Prostate gland (tissue), 2 donors: Measurements from ENCODE around the gene TERB1.

Experiments
- CTCF ChIP-seq, 4 experiments: fragments of 200-600 bp in 2 of 4; fragments of 450-650 bp in 2 of 4; sonication (generic) in 2 of 4; IDR thresholded peaks; 1 replicate in 3 of 4; 2 replicates in 1 of 4; pipeline ENCODE4 v1.5.1; 2016 to 2019; ENCODE audit warnings: antibody characterized with exemption in 4 of 4, mild to moderate bottlenecking in 2 of 4, moderate library complexity in 2 of 4
- POLR2A ChIP-seq: fragments of 450-650 bp; IDR thresholded peaks from one replicate; pipeline ENCODE4 v1.6.1; 2016; ENCODE audit warnings: antibody characterized with exemption, mild to moderate bottlenecking

- no peak for TF ChIP-seq CTCF (IDR thresholded peaks at IDR 0.05)
- TF ChIP-seq POLR2A = no peak
These were observed 70.3 kb downstream of the TERB1 start for GRCh38 chr16:66731101-66731500.
